DMS53 treated with DMSO at 0.1 percent for 48 hours (cell line): Measurements from ENCODE around the gene DHX32.

Source experiments
- DNase-seq: peaks from one replicate; lab custom pipeline; 2025; ENCODE audit not compliant: unreplicated experiment; lab: John Stamatoyannopoulos, UW

DHX32 gene

GRCh38 chr10:125850766-125851731 is 30.0 kb downstream of the DHX32 start:
- no peak for DNase-seq

GRCh38 chr10:125849448-125849847 is 31.6 kb downstream of the DHX32 start:
- no peak for DNase-seq

DNA sequence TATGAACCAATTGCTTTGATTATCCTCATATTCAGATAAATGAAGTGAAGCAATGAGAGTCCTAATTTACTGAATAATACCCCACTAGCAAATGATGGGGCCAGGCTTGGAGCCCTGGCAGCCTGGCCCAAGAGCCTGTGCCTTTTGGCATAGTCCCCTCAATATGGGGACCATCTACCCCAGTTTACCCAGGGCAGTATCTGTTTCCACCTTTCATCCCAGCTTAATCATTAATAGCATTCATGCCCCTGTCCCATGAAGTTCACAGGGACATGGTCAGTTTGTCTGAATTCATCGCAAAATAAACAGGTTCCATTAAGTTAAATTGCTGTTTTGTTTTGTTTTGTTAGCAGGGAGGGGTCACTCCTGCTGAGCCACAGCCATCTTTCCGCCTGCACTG is 32.2 kb downstream of the DHX32 start:
- DNase-seq, result no peak

GRCh38 chr10:125848371-125848770 is 32.7 kb downstream of the DHX32 start:
- DNase-seq, result no peak

DNA sequence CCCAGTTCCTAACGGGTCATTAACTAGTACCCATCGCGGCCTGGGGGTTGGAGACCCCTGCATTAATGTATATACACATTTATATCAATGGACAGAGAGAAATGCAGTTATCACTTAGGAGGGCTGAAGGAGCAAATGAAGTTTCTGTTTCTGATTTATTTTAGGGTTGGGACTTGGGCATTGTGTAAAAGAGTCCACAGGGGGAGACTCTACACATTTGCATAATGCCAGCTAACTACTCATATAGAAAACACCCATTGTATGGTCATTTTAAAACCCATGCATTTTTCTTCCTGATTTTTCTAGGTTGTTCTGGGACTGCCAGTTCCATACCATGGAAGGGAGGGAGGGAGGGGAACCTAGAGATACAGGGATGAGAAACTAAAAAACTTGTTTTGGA is 34.2 kb downstream of the DHX32 start:
- DNase-seq, result no peak

DNA sequence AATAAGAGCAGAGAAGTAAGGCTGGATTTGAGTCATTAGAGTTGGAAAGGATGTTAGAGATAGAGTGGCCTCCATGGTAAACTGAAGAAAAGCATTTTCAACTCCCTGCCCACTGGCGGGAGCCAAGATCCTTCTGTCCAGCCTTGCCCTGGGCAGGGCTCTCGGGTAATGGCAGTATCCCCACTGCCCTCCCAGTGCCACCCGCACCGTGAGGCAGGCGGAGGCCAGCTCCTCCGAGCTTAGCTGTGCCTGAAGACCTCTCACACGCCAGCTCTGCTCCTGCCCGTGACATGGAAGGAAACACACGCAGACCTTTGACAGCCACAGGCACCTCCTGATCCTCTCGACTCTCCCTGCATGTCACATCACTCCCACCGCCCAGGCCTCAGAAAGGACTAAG is 35.5 kb downstream of the DHX32 start:
- DNase-seq, result no peak

GRCh38 chr10:125844751-125845221 is 36.3 kb downstream of the DHX32 start:
- DNase-seq, result no peak

GRCh38 chr10:125843603-125844329 is 37.3 kb downstream of the DHX32 start:
- DNase-seq, result no peak

GRCh38 chr10:125840955-125841354 is 40.1 kb downstream of the DHX32 start:
- DNase-seq, result peak; percentile 82

DNA sequence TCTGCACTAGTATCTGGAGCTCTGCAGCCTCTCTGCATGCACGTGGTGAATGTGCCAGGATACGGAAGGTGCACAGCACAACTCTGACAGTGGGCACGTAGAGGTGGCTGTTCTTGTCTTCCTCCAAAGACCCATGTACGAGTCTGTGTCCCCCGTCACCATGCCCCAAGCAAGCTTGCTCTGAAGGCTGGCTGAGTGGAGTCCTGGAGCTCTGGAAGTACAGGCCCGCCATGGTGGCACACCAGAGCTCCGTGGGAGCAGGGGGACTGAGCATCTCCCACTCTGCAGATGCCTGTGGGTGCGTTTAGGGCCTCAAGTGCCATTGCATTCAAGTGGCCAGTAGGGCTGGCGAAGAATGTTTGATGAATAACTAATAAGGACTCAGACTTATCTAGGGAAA is 40.7 kb downstream of the DHX32 start:
- DNase-seq, result no peak

DNA sequence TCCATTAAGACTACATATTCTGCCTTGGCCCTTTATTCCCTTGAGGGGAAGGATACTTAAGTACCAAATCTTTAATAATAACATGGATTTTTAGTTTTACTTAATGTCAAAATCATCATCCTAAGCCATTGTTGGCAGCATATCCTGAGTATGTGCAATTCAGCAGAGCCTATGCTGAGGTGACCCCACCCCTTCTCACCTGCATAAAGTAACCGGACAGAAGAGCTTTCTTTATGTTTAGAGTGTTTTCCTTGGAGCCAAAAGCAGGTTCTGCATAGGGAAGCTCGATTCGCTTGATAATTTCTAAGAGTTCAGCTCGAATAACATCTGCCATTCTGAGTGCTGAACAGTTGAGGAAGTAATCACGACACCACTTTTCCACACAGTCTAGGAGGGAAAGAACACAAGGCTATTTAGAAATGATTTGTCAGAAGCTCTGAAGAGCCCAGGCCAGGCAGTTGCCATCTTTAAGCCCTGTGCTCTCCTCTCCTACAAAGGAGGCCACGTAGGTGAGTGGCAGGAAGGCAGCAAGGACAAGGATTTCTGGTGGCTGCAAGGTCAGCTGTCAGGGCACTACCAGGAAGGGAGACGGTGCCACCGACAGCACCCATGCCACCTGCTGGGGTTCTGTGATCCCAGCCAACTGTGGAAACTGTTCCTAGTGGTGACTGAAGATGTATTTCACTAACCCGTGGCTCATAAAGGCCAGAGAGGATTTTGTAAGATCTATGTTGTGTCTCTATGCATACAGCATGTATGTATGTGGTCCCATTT is 42.1 kb downstream of the DHX32 start:
- peak; percentile 47 for DNase-seq

DNA sequence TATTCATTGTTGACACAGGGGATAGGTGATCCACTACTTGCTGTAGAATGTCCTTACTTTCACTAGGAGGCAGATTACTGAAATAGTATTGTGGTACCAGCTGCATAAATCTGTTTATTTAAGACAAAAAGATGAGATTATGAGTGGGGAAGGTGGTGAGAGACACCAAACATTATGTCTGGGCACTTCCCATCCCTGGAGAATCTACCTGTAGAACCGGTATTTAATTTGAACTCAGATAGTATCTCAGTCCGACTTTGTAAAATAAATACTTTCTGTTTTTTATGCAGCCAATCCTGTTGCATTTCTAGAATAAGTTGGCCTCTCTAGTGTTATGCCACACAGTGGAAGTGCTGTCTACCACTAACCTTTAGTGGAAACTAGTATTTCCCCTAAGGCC is 44.3 kb downstream of the DHX32 start:
- DNase-seq, result no peak

GRCh38 chr10:125828311-125828710 is 52.8 kb downstream of the DHX32 start:
- no peak for DNase-seq

GRCh38 chr10:125827133-125827532 is 54.0 kb downstream of the DHX32 start:
- DNase-seq, result no peak

DNA sequence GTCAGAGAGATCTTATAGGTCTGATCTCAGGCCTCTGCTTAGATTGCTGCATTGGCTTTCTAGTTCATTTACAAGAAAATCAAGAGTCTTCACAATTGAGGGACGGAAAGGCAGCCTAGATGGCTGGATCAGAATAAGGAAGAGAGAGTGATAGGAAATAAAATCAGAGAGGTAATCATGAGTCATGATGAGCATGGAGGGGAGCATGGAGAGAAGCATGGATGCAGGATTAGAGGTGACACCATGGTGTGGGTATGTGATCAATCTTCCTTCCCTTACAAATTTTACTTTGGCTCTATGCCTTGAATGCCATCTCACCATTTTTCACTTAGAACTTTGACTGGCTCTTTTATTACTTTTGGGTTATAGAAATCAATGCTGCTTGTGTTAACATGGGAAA is 56.4 kb downstream of the DHX32 start:
- no peak for DNase-seq

DNA sequence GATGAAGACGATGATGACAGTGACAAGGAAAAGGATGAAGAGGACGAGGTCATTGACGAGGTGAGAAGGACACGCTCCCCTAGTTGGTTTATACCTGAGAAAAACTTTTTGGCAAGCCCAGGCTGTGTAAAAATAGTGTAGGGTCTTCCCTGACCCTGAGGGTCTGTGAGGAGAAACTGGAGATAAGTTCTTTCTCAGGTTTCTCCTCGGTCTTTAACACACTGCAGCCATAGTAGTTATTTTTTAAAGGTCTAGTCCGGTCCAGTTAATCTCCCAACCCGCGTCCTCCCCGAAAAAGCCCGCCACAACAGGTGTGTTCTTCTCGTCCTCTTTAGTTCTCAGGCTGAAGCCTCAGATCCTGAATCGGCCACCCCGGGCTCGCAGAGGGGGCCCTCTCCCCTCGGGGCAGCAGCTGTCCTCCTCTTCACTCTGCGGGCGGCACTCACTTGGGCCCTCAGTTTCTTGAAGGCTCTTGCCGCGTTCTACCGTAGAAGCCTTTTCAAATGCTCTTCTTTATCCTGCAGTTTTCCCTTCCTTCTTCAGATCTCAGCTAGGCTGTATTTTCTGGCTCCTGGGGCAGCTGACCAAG is 57.3 kb downstream of the DHX32 start:
- DNase-seq, result no peak

DNA sequence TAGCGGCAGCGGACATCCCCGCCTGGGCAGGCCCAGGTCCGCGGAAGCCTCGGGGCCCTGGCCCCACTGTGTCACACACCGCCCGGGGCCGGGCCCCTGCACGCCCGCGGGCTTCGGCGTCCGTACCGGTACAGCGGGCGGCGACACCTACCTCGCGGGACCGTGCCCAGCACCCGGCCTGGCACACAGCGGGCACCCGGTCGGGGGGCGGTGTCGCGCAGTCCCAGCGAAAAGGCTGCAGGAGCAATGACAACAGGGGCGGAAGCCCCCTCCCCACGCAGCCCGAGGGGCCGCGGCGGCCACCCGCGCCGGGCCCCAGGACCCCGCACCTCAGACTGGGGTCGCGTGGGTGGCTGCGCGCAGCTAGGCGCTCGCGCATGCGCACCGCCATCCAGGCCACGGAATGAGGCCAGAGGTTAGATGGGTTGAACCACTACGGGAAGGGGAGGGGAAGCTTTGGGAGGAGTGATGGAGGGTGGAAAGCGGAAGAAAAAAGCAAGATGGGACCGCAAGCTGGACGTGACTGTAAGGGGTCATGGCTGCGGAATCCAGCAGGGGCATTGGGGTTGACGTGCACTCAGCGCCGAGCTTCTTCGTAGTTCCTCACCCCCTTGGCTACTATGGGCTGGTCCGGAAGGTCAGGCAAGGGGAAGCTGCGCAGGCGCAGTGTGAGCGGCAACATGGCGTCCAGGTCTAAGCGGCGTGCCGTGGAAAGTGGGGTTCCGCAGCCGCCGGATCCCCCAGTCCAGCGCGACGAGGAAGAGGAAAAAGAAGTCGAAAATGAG is 58.0 kb downstream of the DHX32 start, which contains the start of the genes BCCIP and UROS:
Gene BCCIP, plus strand, starts transcription at position 669 of the 785 bp plus-strand sequence. Its CDS starts 12 bp downstream, at position 681.
Gene UROS, minus strand, starts transcription at position 381 of the 785 bp plus-strand sequence. CDS start 6,759 bp downstream, outside the sequence.
- DNase-seq, result peak; percentile 82

DNA sequence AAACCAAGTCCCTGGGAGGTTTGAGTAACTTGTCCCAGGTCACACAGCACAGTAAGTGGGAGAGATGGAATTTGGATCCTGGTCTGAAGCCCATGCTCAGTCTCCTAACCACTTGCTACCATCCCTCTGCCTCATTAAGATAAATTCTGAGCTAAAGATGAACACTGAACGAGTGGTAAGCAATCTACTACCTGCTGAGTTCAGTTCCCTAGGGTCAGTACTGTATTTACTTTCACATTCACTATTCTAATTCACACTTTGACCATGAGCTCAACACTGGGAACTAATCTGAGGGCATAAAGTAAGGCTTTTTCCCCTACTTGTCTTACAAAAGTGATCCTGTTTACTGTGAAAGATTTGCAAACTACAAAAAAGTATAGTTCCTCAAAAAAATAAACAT is 60.4 kb downstream of the DHX32 start:
- DNase-seq, result no peak

GRCh38 chr10:125817337-125817946 is 63.6 kb downstream of the DHX32 start:
- DNase-seq, result no peak
